GM18867 (cell line): ENCODE results near the gene JAML.

Experiments used
- ATAC-seq: cut with Tn5 transposase; IDR thresholded peaks from one replicate; pipeline ENCODE4 v1.9.1; 2021; ENCODE audit warnings: mild to moderate bottlenecking, moderate library complexity; ENCODE audit not compliant: unreplicated experiment

Gene JAML

DNA sequence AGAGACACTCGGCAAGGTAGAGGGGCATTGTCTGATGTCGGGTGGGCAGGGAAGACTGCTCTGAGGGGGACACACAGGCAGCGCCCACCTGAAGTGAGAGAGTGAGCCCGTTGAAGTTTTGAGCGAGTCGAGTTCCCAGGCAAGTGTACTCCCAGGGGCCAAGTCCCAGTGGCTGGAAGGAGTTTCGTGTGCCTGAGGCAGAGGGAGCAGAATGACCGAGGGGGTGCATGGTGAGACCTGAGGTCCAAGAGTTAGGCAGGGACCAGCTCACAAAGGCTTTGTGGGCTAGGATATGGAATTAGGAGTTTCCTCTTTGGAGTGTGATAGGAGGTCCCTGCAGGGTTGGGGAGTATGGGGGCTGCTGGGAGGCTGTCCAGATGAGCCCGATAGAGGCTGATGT lies 54.6 kb downstream of the JAML start:
- ATAC-seq: no peak

DNA sequence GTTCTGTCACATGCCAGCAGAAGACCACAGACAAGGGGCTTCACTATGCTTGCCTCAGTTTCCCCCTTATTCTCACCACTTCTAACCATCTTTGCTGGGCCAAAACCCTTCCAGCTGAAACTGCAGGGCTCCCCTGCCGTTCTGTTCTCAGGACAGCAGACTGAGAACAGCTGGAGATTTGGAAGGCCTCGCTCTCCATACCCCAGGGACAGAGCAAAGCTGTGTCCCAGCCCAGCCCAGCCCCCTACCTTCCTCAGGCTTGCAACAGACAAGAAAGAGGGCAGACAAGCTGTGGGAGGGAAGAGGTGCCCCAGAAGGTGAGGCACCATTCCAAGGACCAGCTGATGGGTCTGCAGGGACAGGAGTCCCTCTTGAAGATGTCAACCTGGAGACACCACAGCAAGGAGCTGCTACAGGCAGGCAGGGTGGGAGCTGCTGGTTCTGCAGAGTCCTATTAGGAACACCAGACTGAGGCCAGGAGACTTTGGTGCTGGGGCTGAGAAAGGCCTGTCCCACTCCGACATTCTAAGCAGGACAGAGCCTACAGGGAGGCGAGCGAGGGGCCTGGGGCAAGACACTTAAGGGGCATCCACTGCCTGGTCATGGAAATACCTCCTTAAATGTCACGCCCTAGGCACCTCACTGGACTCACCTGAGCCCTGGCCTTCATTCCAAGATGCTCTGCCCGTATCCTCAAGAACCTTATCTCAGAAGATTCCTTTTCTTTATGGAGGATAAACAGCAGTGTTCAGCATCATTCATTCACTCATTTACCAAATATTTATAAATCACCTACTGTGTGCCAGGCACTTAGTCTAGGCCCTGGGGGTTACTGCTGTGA lies 55.3 kb downstream of the JAML start:
- ATAC-seq: no peak

DNA sequence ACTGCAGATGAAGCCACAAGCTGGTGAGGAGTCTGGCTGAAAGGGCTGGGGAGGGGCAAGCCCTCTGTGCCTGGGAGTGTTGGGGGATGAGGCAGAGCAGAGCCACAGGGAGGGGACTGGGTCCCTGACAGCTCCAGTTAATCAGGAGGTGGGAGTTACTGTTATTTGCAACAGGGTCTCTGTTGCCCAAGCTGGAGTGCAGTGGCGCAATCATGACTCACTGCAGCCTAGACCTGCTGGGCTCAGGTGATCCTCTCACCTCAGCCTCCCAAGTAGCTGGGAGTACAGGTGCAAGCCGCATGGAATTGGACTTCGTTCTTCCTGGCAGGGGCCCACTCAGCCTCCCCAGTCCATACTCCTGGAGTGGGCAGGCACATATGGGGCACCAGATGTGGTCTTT lies 56.1 kb downstream of the JAML start:
- no peak for ATAC-seq

DNA sequence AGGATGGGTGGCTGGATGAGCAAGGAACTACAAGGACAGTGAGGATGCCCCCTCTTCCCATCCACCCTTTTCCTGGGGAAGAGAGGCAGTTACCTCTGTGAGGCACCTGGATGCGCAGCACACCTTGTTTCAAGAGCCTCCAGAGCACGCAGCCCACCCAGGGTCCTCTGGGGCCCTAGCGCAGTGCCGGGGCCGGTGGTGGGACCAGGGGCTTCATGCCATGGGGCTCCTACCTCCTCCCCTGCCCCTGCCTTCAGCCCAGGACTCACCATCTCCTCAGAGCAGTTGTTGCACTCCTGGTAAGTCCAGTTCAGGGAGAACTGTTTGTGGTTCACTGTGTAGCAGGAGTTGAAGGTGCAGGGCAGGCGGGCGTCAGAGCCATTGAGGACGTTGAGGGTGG lies 56.5 kb downstream of the JAML start:
- ATAC-seq: no peak

DNA sequence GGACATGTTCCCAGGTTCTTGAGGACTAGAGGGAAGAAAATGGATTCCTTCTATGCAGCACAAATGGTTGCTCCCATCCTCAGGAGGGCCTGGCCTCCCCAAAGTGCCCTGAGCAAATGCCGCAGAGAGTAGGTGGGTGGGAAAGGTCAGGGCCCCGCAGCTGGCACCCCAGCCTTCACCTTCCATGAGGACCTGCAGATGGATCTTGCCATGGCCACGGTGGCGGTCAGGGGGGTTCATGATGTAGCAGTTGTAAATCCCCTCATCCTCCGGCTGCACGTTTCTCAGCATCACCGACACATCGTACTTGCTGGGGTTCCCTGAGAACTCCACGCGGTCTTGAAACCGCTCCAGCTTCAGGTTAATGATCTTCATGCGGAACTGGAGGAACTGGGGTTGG lies 56.9 kb downstream of the JAML start:
- ATAC-seq: no peak

DNA sequence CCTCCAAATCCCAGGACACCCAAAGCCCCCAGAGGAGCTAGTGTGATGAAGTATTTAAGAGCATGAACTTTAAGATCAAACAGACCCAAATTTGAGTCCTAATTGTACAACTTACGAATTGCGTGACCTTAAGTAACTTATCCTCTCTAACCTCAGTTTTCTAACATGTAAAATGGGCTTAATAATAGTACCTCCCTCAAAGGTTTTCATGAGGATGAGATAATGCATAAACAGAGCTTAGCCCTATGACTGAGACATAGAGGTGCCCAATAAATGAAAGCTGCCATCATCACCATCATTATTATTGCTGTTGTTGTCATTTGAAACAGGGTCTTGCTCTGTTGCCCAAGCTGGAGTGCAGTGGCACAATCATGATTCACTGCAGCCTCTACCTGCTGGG lies 57.6 kb downstream of the JAML start:
- ATAC-seq: no peak

DNA sequence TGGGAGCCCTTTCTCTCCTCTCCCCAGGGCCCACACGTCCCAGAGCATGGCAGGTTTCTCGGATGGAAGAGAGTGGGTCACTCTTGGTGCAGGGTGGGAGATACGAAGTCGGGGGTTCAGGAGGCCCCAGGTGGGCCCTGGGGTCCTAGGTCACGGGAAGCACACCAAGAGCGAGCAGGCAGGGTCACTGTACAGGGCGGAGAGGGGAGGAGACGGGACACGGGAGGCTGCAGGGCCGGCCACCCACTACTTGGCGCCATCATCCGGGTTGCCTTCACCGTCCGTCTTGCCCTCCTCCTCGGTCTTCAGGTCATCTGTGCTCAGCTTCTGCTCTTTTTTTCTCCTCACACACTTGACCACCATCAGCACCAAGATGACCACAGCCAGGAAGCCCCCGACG lies 58.2 kb downstream of the JAML start:
- no peak for ATAC-seq

DNA sequence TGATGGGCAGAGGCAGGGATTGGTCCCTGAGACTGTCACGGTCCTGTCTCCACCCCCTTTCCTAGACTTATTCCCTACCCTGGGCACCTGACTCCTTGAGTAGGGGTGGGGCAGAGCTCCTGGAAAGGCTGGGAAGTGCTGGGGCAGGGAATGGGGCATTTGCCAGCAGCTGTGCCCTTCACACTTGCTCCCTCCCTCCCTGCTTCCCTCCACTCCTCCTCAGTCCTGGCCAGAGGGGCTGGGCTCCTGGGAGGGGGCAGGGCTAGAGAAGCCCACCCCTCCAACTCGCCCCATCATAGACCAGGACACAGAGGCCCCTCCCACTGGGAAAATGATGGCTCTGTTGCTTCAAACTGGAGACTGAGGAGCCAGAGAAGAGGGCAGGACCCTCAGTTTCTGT lies 59.9 kb downstream of the JAML start:
- ATAC-seq: no peak

DNA sequence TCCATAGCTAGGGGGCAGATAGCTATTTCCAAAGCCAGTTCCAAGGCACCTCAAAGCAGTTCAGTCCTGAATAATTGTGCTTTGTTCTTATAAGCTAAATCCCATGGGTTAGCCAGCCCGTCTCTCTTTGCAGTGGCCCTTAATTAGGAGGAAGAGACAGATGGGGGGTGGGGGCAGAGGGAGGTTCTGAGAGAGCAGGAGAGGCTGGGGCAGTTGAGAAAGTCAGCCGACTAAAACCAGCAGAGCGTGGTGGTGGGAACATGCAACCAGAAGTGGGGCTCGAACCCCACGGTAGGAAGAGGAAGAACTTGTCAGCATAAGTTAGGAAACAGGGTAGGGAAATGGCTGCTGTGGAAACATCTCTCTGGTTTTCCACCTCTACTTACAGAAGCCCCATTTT lies 61.3 kb downstream of the JAML start:
- no peak for ATAC-seq

DNA sequence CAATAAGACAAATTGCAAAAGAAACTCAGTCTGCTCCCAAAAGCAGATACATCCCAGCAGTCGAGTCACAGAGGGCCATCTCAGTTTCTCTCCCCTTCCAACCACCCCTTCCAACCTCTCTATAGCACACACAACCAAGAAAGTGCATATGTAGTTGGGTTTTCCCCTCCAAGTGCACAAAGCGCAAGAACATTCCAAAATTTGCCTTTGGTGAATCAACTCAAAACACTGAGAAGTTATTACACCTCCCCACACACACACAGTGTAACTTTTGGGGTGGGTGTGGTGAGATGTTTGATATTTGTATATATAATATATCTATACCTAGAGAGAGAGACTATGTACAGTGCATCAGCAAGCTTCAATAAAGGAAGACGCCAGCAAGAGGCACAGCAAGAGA lies 62.0 kb downstream of the JAML start:
- ATAC-seq: no peak

DNA sequence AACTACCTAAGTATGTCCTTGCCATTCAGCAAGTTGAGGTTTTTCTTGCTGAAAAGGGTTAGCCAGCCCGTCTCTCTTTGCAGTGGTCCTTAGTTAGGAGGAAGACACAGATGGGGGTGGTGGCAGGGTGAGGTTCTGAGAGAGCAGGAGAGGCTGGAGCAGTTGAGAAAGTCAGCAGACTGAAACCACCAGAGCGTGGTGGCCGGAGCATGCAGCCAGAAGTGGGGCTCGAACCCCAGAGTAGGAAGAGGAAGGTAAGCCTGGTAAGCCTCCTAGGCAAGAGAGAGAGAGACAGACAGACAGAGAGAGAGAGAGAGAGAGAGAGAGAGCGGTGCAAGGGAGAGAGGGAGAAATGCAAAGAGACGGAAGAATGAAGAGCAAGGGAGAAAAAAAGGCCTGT lies 63.0 kb downstream of the JAML start:
- ATAC-seq: no peak

DNA sequence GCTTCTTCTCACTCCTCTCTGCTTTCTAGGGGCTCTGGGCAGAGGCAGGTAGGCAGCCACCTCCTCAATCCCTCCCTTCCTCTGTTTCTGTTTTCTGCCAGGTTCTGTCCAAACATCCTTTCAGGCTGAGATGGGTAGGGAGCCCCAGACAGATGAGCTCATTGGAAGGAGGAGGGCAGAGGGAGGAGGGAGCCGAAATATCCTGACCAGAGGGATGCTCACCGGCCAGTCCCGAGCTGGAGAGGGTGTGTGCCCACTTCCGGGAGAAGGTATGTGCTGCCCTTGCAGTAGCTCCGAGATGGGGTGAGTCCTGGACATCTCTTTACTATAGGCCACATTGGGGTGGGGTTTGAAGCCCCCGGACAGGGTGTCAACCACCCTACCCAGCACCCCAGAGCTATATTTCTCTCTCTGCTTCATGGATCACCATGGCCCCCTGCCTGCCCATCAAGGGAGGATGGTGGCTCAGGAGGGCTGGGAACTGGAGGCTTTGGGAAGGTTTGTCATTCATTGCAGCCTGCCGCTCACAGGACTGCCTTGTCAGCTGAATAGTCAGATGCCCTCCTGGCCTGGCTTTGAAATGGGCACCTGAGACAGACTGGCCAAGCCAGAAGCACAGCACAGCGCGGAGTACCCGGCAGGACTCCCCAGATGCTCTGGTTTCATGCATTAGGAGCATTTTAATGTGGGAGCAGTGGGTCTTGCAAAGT lies 67.5 kb downstream of the JAML start:
- ATAC-seq: no peak

DNA sequence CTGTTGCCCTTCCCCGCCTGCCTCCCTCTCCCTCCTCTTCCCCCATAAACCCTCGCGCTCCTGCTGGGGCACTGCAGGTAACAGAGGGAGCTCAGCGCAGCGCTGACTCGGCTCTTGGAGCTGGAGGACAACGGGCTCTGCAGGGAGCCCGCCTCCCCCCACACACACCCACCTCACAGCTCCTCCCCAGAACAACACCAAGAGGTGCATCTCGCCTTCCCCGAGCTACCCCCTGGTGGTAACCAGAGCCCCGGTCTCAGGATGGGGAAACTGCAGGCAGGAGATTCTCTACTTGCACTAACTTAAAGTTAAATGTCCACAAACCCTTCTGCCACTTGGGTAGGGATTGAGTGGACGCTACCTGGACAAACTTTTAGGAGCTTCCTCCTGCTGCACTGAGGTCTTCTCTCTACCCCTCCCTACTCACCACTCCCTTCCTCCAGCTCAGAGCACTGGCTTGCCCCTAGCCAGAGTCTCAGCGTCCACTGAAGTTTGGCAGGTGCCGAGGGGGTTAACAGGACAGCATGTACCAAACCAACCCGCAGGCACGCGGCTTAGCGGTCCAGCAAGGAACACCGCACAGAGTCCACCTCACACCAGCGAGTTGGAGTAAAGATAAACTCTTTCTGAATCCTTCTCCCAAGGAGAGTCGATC lies 68.2 kb downstream of the JAML start:
- no peak for ATAC-seq

DNA sequence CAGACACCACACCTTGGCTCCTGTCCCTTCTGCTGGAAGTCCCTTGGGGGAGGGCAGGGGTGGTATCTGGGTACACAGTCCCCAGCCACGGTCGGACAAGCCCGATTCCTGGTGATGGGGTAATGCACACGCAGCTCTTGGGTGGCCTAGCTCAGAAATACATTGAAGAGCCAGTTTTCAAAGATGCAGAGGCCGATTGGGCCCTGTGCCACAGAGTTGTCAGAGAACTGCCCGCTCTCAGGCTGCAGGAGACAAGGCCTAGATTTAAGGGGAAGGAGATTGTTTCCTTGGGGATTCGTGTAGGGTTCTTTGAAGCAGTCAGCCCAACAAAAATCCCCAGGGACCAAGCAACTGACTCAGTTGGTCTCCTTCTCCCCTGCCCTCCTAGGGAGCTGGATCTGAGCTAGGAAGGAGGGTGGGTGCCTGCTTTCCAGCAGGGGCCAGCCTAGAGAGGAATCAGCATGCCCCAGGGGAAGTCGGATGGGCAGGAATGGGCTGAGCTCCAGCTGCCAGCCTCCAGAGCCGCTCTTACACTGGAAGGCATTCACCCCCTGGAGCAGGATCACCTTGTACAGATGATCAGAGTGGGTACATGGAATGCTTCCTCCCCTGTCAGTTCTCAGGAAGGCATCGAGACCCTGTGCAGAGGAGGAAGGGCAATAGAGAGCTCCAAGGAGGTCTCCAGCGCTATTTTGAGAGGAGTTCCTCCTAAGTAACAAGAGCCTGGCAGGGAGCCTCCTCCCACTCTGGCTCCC lies 68.9 kb downstream of the JAML start:
- ATAC-seq: no peak

DNA sequence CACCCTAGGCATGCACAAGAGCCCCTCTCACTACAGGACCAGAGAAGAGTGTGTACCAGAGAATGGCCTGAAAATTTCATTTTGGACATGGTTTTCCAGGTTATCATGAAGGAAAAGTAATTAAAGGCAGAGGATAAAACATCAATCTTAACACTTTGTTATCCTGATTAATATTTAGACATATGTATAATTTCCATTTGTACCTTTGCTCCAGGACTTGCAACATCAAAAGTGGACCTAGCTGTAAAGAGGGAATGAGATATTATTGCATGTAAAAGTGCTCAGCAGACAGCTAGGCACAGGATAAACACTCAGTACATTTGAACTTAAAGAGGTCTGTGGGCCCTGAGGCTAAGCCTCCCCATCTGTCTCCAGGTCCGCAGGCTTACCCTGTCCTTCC lies 70.2 kb downstream of the JAML start:
- no peak for ATAC-seq

DNA sequence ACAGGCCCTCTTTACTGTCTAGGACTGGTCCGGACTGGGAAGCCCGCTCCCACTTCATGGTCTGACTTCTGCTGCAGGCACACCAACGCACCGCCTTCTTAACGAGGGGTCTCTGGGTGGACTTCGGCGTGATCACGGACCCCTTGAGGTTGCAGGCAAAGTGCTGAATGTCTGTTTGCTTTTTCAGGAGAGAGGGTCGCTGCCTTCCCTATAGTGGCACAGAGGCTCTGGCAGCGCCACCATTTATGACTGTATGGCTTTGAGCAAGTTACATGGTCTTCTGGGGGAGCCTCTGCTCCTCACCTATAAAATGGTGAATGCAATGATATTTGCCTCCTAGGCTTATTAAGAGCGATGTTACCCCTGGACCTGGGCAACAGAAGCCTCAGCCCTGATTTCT lies 70.8 kb downstream of the JAML start:
- no peak for ATAC-seq

DNA sequence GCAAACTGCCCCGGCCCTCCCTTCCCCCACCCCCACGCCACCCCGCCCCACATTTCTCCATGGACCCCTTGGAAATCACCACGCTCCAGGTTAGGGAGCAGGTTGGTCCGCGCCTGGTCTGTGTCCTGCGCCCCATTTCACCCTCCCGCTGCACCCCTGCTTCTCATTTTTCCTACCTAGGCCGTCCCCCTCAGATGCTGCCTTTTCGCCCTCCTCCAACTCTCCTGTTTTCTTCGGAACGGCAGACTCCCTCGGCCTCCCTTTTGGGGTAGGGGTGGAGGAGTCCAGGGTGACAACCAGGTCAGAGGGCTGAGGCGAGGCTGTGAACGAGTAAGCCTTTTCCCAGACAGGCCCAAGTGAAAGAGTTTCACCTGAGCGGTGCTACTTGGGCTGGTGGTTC lies 71.3 kb downstream of the JAML start:
- ATAC-seq: no peak

DNA sequence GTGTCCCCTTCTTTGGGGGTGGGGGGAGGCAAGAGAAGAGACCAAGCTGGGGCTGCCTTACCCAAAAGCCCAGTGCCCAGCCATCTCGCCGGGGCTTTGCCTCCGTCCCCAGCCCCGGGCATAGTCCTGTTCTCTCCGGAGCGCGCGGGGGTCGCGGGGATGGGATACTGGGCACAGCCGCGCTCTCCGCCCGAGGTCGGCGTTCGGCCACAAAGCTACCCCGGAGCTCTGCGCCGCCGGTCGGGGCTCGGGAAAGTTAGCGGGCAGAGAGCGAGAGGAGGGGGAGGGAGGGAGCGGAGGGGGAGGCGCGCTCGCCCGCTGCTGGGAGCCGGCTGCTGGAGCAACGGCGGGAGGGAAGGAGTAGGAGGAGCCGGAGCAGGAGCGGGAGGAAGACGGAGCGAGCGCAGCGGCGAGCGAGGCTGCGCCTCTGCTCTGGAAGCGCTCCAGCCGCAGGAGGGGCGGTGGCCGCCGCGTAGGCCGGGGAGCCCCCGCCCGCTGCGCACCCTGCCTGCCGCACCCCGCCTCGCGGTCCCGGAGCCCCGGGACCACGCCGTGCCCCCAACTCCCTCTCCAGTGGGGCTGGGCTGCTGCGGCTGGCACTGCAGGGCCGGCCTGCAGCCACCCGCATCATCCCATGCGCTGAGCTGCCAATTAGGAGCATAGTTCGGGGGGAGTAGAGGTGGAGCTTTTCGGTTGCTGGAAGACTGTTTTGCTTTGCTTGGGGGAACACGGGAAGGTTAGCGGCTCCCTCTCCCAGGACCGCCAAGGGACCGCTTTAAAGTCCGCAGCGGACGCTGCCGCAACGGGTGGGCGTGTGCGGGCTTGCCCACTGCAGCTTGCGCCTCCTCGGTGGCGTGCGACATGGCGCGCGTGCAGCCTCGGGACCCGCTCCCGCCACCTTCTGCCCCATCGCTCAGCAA lies 72.0 kb downstream of the JAML start, which contains the start of gene SCN4B:
SCN4B (minus strand) TSS at position 272 of the 920 bp plus-strand sequence; CDS start at position 122, 150 bp downstream.
- no peak for ATAC-seq

DNA sequence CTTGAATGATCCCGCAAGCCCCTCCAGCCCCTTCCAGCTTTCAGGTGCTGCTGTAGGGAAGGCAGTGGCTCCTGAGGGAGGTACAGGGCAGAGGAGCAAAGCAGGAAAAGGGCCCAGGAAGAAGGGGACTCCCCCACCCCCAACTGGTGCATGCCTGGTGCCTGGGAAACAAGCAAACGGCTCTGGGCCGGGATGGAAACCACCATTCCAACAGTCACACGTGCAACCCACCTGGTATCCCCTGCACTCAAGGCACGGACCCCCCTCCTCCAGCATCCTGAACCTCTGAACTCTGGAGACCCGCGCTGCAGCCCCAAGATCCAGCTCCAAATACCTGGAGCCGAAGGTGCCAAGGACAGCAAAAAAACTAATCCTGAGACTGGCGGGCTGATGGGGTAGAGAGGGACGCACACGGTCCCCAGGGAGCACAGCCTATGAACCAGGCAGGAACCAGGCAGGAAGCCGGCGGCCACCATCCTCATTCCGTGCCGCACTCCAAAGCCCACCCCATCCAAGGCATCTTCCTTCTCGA lies 72.7 kb downstream of the JAML start:
- ATAC-seq: no peak

DNA sequence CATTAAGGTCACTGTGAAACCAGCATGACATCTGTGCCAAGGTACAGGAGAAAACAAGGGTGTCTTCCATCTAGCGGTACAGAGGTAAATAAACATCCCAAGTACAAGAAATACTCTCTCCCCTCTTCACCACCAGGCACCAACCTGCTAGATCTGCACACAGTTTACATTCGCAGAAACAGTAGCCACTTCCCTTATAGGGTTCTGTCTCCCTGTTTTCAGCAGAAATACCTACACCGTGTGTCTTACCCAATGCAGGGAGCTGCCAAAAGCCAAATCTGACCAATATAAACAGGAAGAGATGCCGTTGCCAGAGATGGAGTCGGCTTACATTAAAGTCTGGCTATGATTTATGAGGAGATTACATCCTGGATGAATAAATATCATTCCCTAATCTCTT lies 73.4 kb downstream of the JAML start:
- no peak for ATAC-seq
